Ectodermal cell (in vitro differentiated cells): ENCODE measurements around the gene NGB.
A peak's percentile ranks its signal among the peaks of the same experiment; 100 is the strongest.

Experiments
- H3K27ac ChIP-seq: 2 replicates; pipeline ENCODE4 v1.7.0; 2013; ENCODE audit warnings: mild to moderate bottlenecking, low read depth, low read length; ENCODE audit not compliant: insufficient read depth, poor library complexity, severe bottlenecking
- H3K27me3 ChIP-seq: 2 replicates; pipeline ENCODE4 v1.7.0; 2013; ENCODE audit warnings: mild to moderate bottlenecking, low read length; ENCODE audit not compliant: insufficient read depth, control insufficient read depth, poor library complexity, severe bottlenecking
- H3K36me3 ChIP-seq: one replicate; pipeline ENCODE4 v1.7.0; 2013; ENCODE audit warnings: low read length; ENCODE audit not compliant: control insufficient read depth, insufficient read depth
- H3K4me1 ChIP-seq: one replicate; pipeline ENCODE4 v1.7.0; 2013; ENCODE audit warnings: low read length; ENCODE audit not compliant: control insufficient read depth, insufficient read depth
- H3K4me3 ChIP-seq: 2 replicates; pipeline ENCODE4 v1.7.0; 2013; ENCODE audit warnings: low read depth, low read length, control low read depth; ENCODE audit not compliant: insufficient read depth
- H3K9me3 ChIP-seq: 2 replicates; pipeline ENCODE4 v1.7.0; 2013; ENCODE audit warnings: mild to moderate bottlenecking, low read length, moderate library complexity; ENCODE audit not compliant: control insufficient read depth
- WGBS, 2 experiments: methylation state at CpG; one replicate each; pipeline ENCODE4 v1.1.7; 2013; ENCODE audit warnings: missing lambda C conversion rate in 2 of 2; 5-methylcytosine and 5-hydroxymethylcytosine counted together

Gene NGB

GRCh38 chr14:77313371-77313770, 42.4 kb upstream of the NGB start:
- Histone ChIP-seq H3K27ac (no peak overlapping the region), H3K9me3 (no peaks in the 10 kb centered on the region), H3K4me3 (no peak overlapping the region), H3K27me3 (no peaks in the 10 kb centered on the region), H3K4me1 (peaks cover 23% of the 10 kb centered on the region), H3K36me3 (no peaks in the 10 kb centered on the region)
- 80 to 92% methylated on average over 1 of the region's 1 CpG for WGBS, 2 experiments

DNA sequence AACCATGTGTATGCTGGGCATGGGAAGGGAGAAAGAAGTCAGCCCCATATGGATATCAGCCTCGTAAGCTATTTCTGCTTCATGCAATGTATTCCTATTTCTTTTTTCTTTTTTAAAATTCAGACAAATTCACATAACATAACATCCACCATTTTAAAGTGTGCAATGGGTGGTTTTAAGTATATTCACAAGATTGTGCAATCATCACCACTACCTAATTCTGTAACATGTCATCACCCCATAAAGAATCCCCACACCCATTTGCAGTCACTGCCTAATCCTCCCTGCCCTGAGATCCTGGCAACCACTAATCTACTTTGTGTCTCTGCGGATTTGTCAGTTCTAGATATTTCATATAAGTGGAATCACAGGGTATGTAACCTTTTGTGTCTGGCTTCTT, 40.2 kb upstream of the NGB start:
- WGBS, 2 experiments = 94 to 95% methylated on average over 2 of the region's 2 CpGs
- H3K4me1 ChIP-seq = peaks cover 37% of the 10 kb centered on the region
- no peaks in the 10 kb centered on the region for H3K9me3 ChIP-seq
- H3K4me3 ChIP-seq = no peak overlapping the region
- no peaks in the 10 kb centered on the region for H3K27me3 ChIP-seq
- no peaks in the 10 kb centered on the region for H3K36me3 ChIP-seq
- no peak overlapping the region for H3K27ac ChIP-seq

- Histone ChIP-seq H3K36me3 (no peaks in the 10 kb centered on the region), H3K4me1 (peaks cover 40% of the 10 kb centered on the region), H3K27me3 (no peaks in the 10 kb centered on the region), H3K4me3 (no peak overlapping the region), H3K27ac (no peak overlapping the region), H3K9me3 (no peaks in the 10 kb centered on the region)
- 95% methylated on average over 4 of the region's 4 CpGs for WGBS, 2 experiments
Measured at GRCh38 chr14:77310026-77310425, 39.0 kb upstream of the NGB start.

DNA sequence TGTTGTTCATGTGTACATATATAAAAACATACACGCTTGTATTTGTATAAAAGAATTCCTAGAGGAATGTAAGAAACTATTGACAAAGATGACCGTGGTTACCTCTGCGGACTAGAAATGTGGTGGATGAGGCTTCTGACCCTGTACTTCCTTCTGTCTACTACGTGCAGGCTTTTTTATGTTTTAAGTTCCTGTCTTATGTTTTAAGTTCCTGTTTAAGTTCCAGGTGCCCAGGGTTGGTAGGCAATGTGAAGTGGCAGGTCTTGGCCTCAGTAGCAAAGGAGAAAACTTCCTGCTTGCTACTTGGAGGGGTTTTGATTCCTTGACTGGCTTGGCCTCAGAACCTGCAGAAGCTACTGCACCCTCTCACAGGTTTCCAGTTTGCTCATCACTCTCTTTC, 38.1 kb upstream of the NGB start:
- Histone ChIP-seq H3K27ac (no peak overlapping the region), H3K9me3 (no peaks in the 10 kb centered on the region), H3K27me3 (no peaks in the 10 kb centered on the region), H3K4me3 (no peak overlapping the region), H3K4me1 (peaks cover 31% of the 10 kb centered on the region), H3K36me3 (no peaks in the 10 kb centered on the region)
- WGBS, 2 experiments = 95 to 97% methylated on average over 4 of the region's 4 CpGs

- Histone ChIP-seq H3K4me1 (peaks cover 24% of the 10 kb centered on the region), H3K27ac (peak overlapping the region; percentile 96)
- 59 to 66% methylated on average over 3 of the region's 3 CpGs for WGBS, 2 experiments
Measured at GRCh38 chr14:77306851-77307496, 36.0 kb upstream of the NGB start.

GRCh38 chr14:77306416-77306815, 35.4 kb upstream of the NGB start:
- Histone ChIP-seq H3K4me3 (no peak overlapping the region), H3K36me3 (no peaks in the 10 kb centered on the region), H3K9me3 (no peaks in the 10 kb centered on the region), H3K27ac (peak overlapping the region; percentile 96), H3K27me3 (no peaks in the 10 kb centered on the region), H3K4me1 (peaks cover 24% of the 10 kb centered on the region)
- 48 to 59% methylated on average over 3 of the region's 3 CpGs for WGBS, 2 experiments

More at GRCh38 chr14:77306851-77307496, 36.0 kb upstream of the NGB start:
- Histone ChIP-seq H3K27me3 (no peaks in the 10 kb centered on the region), H3K9me3 (no peaks in the 10 kb centered on the region), H3K36me3 (no peaks in the 10 kb centered on the region), H3K4me3 (no peak overlapping the region)

GRCh38 chr14:77305696-77306095, 34.7 kb upstream of the NGB start:
- Histone ChIP-seq H3K36me3 (no peaks in the 10 kb centered on the region), H3K4me3 (no peak overlapping the region), H3K4me1 (peaks cover 27% of the 10 kb centered on the region), H3K9me3 (no peaks in the 10 kb centered on the region), H3K27ac (peak overlapping the region; percentile 96), H3K27me3 (no peaks in the 10 kb centered on the region)
- WGBS, 2 experiments = 94 to 95% methylated on average over 4 of the region's 4 CpGs

- WGBS, 2 experiments = 84 to 89% methylated on average over 4 of the region's 4 CpGs
- Histone ChIP-seq H3K4me3 (no peak overlapping the region), H3K27me3 (no peaks in the 10 kb centered on the region), H3K36me3 (no peaks in the 10 kb centered on the region), H3K4me1 (peaks cover 27% of the 10 kb centered on the region), H3K27ac (no peak overlapping the region), H3K9me3 (no peaks in the 10 kb centered on the region)
Measured at GRCh38 chr14:77303417-77304156, 32.6 kb upstream of the NGB start.

GRCh38 chr14:77302926-77303325, 31.9 kb upstream of the NGB start:
- H3K36me3 ChIP-seq = no peaks in the 10 kb centered on the region
- 93 to 94% methylated on average over 5 of the region's 5 CpGs for WGBS, 2 experiments

GRCh38 chr14:77301103-77301502, 30.1 kb upstream of the NGB start:
- no peaks in the 10 kb centered on the region for H3K36me3 ChIP-seq
- 49 to 51% methylated on average over 10 of the region's 10 CpGs for WGBS, 2 experiments
- no peaks in the 10 kb centered on the region for H3K27me3 ChIP-seq
- H3K4me3 ChIP-seq = no peak overlapping the region
- H3K9me3 ChIP-seq = no peaks in the 10 kb centered on the region
- peaks cover 13% of the 10 kb centered on the region for H3K4me1 ChIP-seq
- no peak overlapping the region for H3K27ac ChIP-seq

More at GRCh38 chr14:77302926-77303325, 31.9 kb upstream of the NGB start:
- Histone ChIP-seq H3K27ac (no peak overlapping the region), H3K9me3 (no peaks in the 10 kb centered on the region), H3K27me3 (no peaks in the 10 kb centered on the region), H3K4me1 (peaks cover 27% of the 10 kb centered on the region), H3K4me3 (no peak overlapping the region)
